ENCODE measurements around the gene USB1.
A peak's percentile ranks its signal among the peaks of the same experiment; 100 is the strongest.

The USB1 gene

DNA sequence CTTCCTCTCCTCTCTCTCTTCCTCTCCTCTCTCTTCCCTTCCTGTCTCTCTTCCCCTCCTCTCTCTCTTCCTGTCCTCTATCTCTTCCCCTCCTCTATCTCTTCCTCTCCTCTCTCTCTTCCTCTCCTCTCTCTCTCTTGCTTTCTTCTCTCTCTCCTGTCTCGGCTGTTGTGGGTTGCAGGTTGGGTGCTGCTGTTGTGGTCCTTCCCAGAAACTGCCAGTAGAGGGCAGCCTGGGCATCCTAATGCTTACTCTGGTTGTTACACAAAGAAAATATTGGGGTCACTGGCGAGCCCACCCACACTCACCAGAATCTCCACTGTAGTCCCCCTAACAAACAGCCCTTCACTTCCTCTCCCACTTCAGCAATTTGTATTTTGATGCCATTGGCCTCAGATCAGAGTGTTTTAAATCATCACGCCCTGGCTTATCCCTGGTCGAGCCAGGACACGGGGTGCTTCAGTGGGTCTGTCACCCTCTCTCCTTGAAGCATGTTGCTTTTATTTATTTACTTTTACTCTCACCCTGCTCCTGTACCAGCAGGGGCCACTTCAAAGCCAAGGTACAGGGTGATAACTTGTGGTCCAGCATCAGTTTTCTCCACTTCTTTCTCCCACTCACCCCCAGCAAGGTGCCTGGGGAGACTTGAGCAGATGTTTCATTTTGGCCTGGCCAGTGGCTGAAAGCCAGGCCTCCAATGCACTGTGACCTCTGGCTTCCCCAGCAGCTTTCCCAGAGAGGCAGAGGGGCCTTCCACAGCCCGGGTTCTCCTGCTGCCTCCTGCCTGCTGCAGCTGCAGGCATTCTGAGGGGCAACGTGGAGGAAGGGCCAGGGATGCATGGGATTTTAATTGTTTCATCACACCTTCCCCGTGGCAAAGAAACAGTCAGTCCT lies 19.7 kb downstream of the USB1 start:
- no peak for DNase-seq

GRCh38 chr16:58021661-58022551 lies 20.7 kb downstream of the USB1 start:
- no peak for DNase-seq

DNA sequence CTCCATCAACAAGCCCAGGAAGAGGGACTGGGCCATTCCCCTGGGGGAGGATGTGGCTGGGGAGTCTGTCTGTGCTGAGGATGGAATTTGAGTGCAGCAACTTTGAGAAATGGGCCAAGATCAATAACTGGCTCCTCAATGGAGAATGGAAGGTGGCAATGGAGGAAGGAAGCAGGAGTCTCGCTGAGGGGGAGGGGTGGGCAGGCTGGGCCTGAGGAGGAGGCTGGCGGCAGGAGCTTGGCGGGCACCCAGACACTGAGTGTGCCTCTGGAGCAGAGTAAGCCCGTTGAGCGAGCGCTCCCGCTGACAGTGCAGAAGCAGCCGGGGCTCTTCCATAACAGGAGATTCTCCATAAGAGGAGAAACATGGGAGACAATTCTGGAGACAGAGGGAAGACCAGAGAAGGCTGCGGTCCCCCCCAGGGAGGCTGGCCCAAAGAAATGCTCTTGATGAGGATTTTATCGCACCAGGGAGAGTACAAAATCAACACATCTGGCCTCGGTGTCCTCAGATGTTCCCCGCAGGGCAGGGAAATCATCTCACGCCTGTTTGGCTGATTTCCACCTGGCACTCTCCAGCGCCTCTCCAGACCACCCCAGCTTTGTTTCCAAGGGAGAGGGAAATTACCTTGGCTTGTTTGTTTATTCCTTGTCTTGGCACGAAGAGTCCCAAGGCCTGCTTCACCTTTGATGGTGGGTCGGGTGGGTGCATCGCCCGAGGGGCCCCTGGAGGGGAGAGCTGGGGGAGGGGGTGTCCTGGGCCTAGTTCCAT lies 21.6 kb downstream of the USB1 start:
- peak; percentile 72 for DNase-seq

GRCh38 chr16:58024486-58025350 lies 23.5 kb downstream of the USB1 start:
- DNase-seq = no peak

GRCh38 chr16:58025351-58026138 lies 24.3 kb downstream of the USB1 start, which contains the start of gene MMP15:
MMP15 (plus strand) TSS chr16:58025754; CDS start chr16:58026351, 597 bp downstream.
- DNase-seq = peak; percentile 62

GRCh38 chr16:58026139-58026704 lies 25.0 kb downstream of the USB1 start:
- DNase-seq = no peak

DNA sequence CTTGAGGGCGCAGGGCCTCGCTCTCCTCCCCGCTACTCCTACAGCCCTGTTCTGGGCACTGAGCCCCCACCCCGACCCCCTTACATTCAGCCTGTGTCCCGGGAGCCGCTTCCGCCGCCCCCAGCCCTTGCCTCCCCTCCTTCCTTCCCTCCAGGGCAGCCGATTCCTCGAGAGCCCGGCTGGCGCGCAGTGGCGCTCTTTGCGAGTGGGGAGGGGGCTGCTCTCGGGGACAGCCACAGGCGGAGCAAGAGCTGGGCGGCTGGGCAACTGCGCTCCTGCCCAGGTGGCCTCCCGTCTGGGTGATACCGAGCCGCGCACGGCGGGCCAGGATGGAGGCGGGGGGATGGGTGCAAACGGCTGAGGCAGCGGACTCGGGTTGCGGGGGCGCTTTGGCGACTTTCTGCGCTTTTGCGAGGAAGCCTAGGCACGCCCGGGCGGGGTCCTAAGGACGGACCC lies 25.5 kb downstream of the USB1 start:
- DNase-seq = no peak

- DNase-seq = peak; percentile 17
Observed at GRCh38 chr16:58027161-58027915, 26.1 kb downstream of the USB1 start.

- DNase-seq = no peak
Observed at GRCh38 chr16:58027916-58028455, 26.8 kb downstream of the USB1 start.

DNA sequence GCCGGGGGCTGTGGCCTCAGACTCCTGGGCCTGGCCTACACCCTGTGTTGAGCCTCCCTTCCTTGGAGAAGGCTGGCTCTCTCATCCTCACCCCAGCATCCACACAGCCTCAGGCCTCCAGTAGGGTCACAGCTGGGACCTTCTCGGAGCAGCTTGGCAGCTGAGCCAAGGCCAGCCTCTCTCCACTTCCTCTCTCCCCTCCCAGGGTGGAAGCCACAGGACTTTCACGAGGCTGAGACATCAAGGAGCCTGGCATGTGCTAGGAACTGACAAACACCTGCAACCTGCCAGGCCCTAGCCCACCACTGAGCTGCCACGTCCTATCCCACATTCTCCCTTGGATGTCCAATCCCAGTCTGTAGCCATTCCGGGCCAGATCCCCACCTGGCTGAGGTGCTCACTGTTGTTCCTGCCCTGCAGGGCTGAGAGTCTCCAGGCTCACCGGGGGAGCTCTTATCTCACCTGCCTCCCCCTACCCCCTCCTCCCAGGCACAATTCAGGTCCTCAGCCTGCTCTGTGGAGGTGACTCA lies 27.4 kb downstream of the USB1 start:
- no peak for DNase-seq

- DNase-seq = no peak
Observed at GRCh38 chr16:58029410-58029809, 28.2 kb downstream of the USB1 start.

- no peak for DNase-seq
Observed at GRCh38 chr16:58030136-58030840, 29.1 kb downstream of the USB1 start.

- DNase-seq = no peak
Observed at GRCh38 chr16:58031016-58031800, 30.0 kb downstream of the USB1 start.

DNA sequence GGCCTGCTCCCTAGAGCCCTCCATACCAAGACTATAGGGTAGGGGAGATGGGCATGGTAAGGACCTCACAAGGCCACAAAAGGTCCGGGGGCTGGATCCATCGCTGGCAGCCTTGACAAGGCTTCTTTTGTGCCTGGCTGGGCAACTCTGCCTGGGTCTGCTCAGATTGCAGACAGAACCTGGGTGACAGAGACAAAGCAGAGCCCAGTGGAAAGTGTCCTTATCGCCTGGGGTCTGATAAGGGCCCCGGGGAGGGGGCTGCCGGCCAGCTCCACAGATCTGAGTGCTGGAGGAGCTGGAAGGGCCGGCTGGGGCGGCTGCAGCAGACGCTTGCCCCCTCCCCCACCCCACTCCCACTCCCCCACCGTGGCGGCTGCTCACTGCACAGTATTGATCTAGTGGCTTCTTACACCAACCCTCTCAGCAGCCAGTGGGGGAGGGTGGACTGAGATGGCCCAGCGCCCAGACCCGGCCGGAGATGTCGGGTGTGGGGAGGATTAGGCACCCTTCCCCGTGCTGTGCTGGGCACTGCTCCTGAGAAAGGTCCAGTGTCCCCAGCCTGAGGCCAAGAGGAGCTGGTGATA lies 31.6 kb downstream of the USB1 start:
- DNase-seq = no peak

GRCh38 chr16:58034128-58034685 lies 33.0 kb downstream of the USB1 start:
- DNase-seq = no peak

DNA sequence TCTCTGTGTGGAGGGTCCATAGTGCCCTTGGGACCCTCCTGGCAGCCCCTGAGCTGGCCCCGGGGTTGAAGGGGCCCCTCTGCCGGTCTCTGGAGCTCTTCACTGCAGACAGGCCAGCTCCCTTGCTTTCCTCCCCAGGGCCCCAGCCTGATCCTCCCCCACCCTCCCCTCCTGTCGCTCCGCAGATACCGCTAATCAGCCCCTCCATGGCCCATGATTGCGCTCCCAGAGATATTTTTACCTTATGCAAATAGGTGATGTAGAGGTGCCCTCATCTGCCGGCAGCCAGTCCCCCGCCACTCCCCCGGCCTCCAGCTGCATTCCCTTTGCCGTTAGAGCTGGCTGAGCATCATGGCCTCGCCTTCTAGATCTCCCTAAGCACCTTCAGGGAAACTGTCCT lies 33.6 kb downstream of the USB1 start:
- DNase-seq = no peak

All from NCI-H1105 (cell line).